SIG-M5 (cell line): ENCODE results near the gene NAA80.
A peak's percentile ranks its signal among the peaks of the same experiment; 100 is the strongest.

Experiments
- DNase-seq: peaks from one replicate; lab custom pipeline; 2025; lab: John Stamatoyannopoulos, UW

NAA80 gene

GRCh38 chr3:50258029-50258680 is 41.0 kb downstream of the NAA80 start:
- no peak for DNase-seq

GRCh38 chr3:50256978-50257890 is 42.0 kb downstream of the NAA80 start:
- DNase-seq, result no peak

GRCh38 chr3:50255251-50255615 is 44.0 kb downstream of the NAA80 start:
- DNase-seq, result no peak

GRCh38 chr3:50254577-50255250 is 44.5 kb downstream of the NAA80 start:
- DNase-seq, result no peak

GRCh38 chr3:50251220-50251619 is 48.0 kb downstream of the NAA80 start:
- DNase-seq, result no peak

GRCh38 chr3:50250514-50250913 is 48.7 kb downstream of the NAA80 start:
- DNase-seq, result no peak

- no peak for DNase-seq
Measured at GRCh38 chr3:50249457-50249856, 49.7 kb downstream of the NAA80 start.

GRCh38 chr3:50248387-50248786 is 50.8 kb downstream of the NAA80 start:
- DNase-seq, result no peak

GRCh38 chr3:50246517-50246954 is 52.7 kb downstream of the NAA80 start:
- DNase-seq, result peak; percentile 47
